Activated CD4-positive, alpha-beta T cell treated with anti-CD3 and anti-CD28 coated beads for 24 hours (primary cell): ENCODE data around the gene KCNE2.
"Not testable (repeated sequence)": the region's sequence is repeated elsewhere in the genome, so short reads cannot be mapped to it uniquely, and the experiment has no call there.

Experiments
- DNase-seq, 2 donors: peaks; one replicate each; pipeline ENCODE4 v3.0.0-alpha.2; 2020; ENCODE audit warnings: low read depth in 2 of 2

The KCNE2 gene

DNA sequence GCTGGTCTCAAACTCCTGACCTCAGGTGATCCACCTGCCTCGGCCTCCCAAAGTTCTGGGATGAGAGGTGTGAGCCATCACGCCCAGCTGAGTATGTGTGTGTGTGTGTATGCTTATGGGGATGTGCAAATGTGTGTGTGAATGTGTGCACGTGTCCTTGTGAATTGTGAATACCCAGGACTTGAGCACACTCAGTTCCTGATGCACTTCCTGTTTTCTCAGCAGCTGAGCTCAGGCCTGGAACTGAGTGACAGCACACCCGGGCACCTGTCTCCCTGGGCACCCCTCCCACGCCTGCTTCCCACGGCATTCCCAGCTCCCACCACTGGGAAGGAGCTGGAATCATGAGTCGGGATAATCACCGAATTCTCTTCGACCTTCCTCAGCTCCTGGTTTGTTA, 43.5 kb downstream of the KCNE2 start:
- not testable (repeated sequence) for DNase-seq

DNA sequence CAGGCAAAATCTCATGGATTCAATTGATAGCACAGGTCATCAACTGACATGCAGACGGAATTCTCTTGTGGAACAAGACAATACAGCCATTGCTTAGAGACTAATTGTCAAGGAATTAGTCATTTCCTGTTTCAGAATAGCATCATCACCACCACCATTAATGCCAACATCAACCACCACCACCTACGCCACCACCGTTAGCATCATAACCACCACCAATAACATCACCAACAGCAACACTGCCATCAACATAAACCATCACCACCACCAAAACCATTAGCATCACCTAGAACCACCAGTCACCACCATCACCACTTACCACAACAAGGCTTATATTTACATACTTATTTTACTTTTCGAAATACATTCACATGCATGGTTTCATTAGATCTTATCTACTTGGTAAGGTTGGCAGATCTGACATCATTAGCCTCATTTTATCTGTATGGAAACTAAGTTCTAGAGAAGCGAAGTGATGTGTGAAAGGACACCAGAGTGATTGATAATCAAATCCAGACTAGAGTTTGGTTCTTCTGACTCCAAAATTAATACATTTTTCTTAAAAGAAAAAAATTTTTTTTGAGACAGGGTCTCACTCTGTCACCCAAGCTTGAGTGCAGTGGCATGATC, 53.8 kb downstream of the KCNE2 start:
- DNase-seq: not testable (repeated sequence)
